GM18858 (cell line): ENCODE results near the gene LMTK3.

Source experiments
- ATAC-seq: cut with Tn5 transposase; IDR thresholded peaks from one replicate; pipeline ENCODE4 v1.9.1; 2021; ENCODE audit not compliant: unreplicated experiment

LMTK3 gene

GRCh38 chr19:48508729-48509411 is 2.8 kb downstream of the LMTK3 start:
- no peak for ATAC-seq

GRCh38 chr19:48507911-48508439 is 3.7 kb downstream of the LMTK3 start:
- no peak for ATAC-seq

GRCh38 chr19:48506138-48506733 is 5.4 kb downstream of the LMTK3 start:
- no peak for ATAC-seq

- no peak for ATAC-seq
Observed at GRCh38 chr19:48502350-48503018, 9.2 kb downstream of the LMTK3 start.

- no peak for ATAC-seq
Observed at GRCh38 chr19:48501494-48502349, 9.9 kb downstream of the LMTK3 start.

- ATAC-seq = no peak
Observed at GRCh38 chr19:48500830-48501493, 10.7 kb downstream of the LMTK3 start.

GRCh38 chr19:48499316-48500090 is 12.1 kb downstream of the LMTK3 start:
- no peak for ATAC-seq

GRCh38 chr19:48498595-48499311 is 12.9 kb downstream of the LMTK3 start:
- no peak for ATAC-seq

- ATAC-seq = no peak
Observed at GRCh38 chr19:48497728-48498594, 13.7 kb downstream of the LMTK3 start.

GRCh38 chr19:48496959-48497727 is 14.5 kb downstream of the LMTK3 start:
- ATAC-seq = no peak

- ATAC-seq = no peak
Observed at GRCh38 chr19:48495396-48495795, 16.2 kb downstream of the LMTK3 start.

GRCh38 chr19:48493718-48494401 is 17.8 kb downstream of the LMTK3 start:
- ATAC-seq = no peak

GRCh38 chr19:48492925-48493717 is 18.5 kb downstream of the LMTK3 start:
- no peak for ATAC-seq

- ATAC-seq = no peak
Observed at GRCh38 chr19:48491793-48492123, 19.9 kb downstream of the LMTK3 start.

- ATAC-seq = no peak
Observed at GRCh38 chr19:48490981-48491792, 20.4 kb downstream of the LMTK3 start.
